Mesodermal cell (in vitro differentiated cells): ENCODE data around the gene PLEKHM3.

Source experiments
- H3K27ac ChIP-seq: 2 replicates; pipeline ENCODE4 v1.7.0; 2013; ENCODE audit warnings: mild to moderate bottlenecking, low read depth, low read length, moderate library complexity; ENCODE audit not compliant: severe bottlenecking
- H3K36me3 ChIP-seq: 2 replicates; pipeline ENCODE4 v1.7.1; 2013; ENCODE audit warnings: mild to moderate bottlenecking, low read length, moderate library complexity; ENCODE audit not compliant: control insufficient read depth, insufficient read depth
- H3K4me1 ChIP-seq: one replicate; pipeline ENCODE4 v1.7.1; 2013; ENCODE audit warnings: mild to moderate bottlenecking, low read length; ENCODE audit not compliant: insufficient read depth, control insufficient read depth, poor library complexity, severe bottlenecking
- H3K4me3 ChIP-seq: 2 replicates; pipeline ENCODE4 v1.7.0; 2013; ENCODE audit warnings: low read length, control low read depth, mild to moderate bottlenecking; ENCODE audit not compliant: insufficient read depth, poor library complexity, severe bottlenecking; ENCODE audit errors: extremely low read depth
- H3K9me3 ChIP-seq: 2 replicates; pipeline ENCODE4 v1.7.1; 2013; ENCODE audit warnings: mild to moderate bottlenecking, low read length, moderate library complexity; ENCODE audit not compliant: control insufficient read depth
- WGBS, 2 experiments: methylation state at CpG; one replicate each; pipeline ENCODE4 v1.1.5; 2013; ENCODE audit warnings: missing lambda C conversion rate in 2 of 2; ENCODE audit not compliant: insufficient coverage in 2 of 2; 5-methylcytosine and 5-hydroxymethylcytosine counted together

Gene PLEKHM3

GRCh38 chr2:207787017-207787416 lies 238.3 kb downstream of the PLEKHM3 start:
- no peaks in the 10 kb centered on the region for H3K36me3 ChIP-seq
- H3K4me1 ChIP-seq = no peaks in the 10 kb centered on the region
- no peak overlapping the region for H3K4me3 ChIP-seq
- H3K27ac ChIP-seq = no peak overlapping the region
- no CpG with 5 or more reads among the region's 3 CpGs for WGBS, 2 experiments
- H3K9me3 ChIP-seq = no peaks in the 10 kb centered on the region

GRCh38 chr2:207784898-207785297 lies 240.4 kb downstream of the PLEKHM3 start:
- H3K4me3 ChIP-seq = no peak overlapping the region
- H3K27ac ChIP-seq = no peak overlapping the region

GRCh38 chr2:207783514-207783913 lies 241.8 kb downstream of the PLEKHM3 start:
- H3K4me1 ChIP-seq = no peaks in the 10 kb centered on the region
- H3K36me3 ChIP-seq = no peaks in the 10 kb centered on the region
- WGBS, 2 experiments = no CpG with 5 or more reads among the region's 2 CpGs
- H3K4me3 ChIP-seq = no peak overlapping the region
- H3K27ac ChIP-seq = no peak overlapping the region
- H3K9me3 ChIP-seq = no peaks in the 10 kb centered on the region

More at GRCh38 chr2:207784898-207785297, 240.4 kb downstream of the PLEKHM3 start:
- no peaks in the 10 kb centered on the region for H3K36me3 ChIP-seq
- WGBS, 2 experiments = 94 to 98% methylated on average over 5 of the region's 5 CpGs
- H3K9me3 ChIP-seq = no peaks in the 10 kb centered on the region
- H3K4me1 ChIP-seq = no peaks in the 10 kb centered on the region

- H3K9me3 ChIP-seq = no peaks in the 10 kb centered on the region
- H3K4me3 ChIP-seq = no peak overlapping the region
- no peaks in the 10 kb centered on the region for H3K4me1 ChIP-seq
- H3K27ac ChIP-seq = no peak overlapping the region
- H3K36me3 ChIP-seq = no peaks in the 10 kb centered on the region
- 88 to 91% methylated on average over 8 to 10 of the region's 10 CpGs for WGBS, 2 experiments
These were observed 242.9 kb downstream of the PLEKHM3 start for GRCh38 chr2:207782238-207783030.

GRCh38 chr2:207779523-207779922 lies 245.8 kb downstream of the PLEKHM3 start:
- no peak overlapping the region for H3K4me3 ChIP-seq
- H3K4me1 ChIP-seq = no peaks in the 10 kb centered on the region
- H3K9me3 ChIP-seq = no peaks in the 10 kb centered on the region
- WGBS, 2 experiments = 83 to 85% methylated on average over 6 to 7 of the region's 11 CpGs
- no peak overlapping the region for H3K27ac ChIP-seq
- H3K36me3 ChIP-seq = no peaks in the 10 kb centered on the region

GRCh38 chr2:207778298-207778882 lies 246.9 kb downstream of the PLEKHM3 start:
- Histone ChIP-seq H3K4me3 (no peak overlapping the region), H3K4me1 (no peaks in the 10 kb centered on the region), H3K9me3 (no peaks in the 10 kb centered on the region), H3K36me3 (no peaks in the 10 kb centered on the region), H3K27ac (no peak overlapping the region)
- 0% methylated on average over 1 of the region's 4 CpGs for WGBS, 2 experiments

GRCh38 chr2:207777124-207777523 lies 248.2 kb downstream of the PLEKHM3 start:
- Histone ChIP-seq H3K36me3 (no peaks in the 10 kb centered on the region), H3K27ac (no peak overlapping the region), H3K4me1 (no peaks in the 10 kb centered on the region), H3K9me3 (no peaks in the 10 kb centered on the region), H3K4me3 (no peak overlapping the region)
- WGBS, 2 experiments = 91 to 98% methylated on average over 5 of the region's 6 CpGs

- WGBS, 2 experiments = 83 to 95% methylated on average over 1 to 3 of the region's 3 CpGs
These were observed 249.9 kb downstream of the PLEKHM3 start for GRCh38 chr2:207775473-207775872.

GRCh38 chr2:207772844-207773205 lies 252.5 kb downstream of the PLEKHM3 start:
- peaks cover 8% of the 10 kb centered on the region for H3K4me1 ChIP-seq
- no peak overlapping the region for H3K4me3 ChIP-seq
- no peaks in the 10 kb centered on the region for H3K36me3 ChIP-seq
- 86 to 97% methylated on average over 12 of the region's 13 CpGs for WGBS, 2 experiments
- H3K27ac ChIP-seq = no peak overlapping the region
- H3K9me3 ChIP-seq = no peaks in the 10 kb centered on the region

More at GRCh38 chr2:207775473-207775872, 249.9 kb downstream of the PLEKHM3 start:
- no peak overlapping the region for H3K4me3 ChIP-seq
- no peak overlapping the region for H3K27ac ChIP-seq
- H3K4me1 ChIP-seq = peaks cover 4% of the 10 kb centered on the region
- H3K36me3 ChIP-seq = no peaks in the 10 kb centered on the region
- H3K9me3 ChIP-seq = no peaks in the 10 kb centered on the region

GRCh38 chr2:207772081-207772843 lies 253.1 kb downstream of the PLEKHM3 start:
- Histone ChIP-seq H3K36me3 (no peaks in the 10 kb centered on the region), H3K27ac (no peak overlapping the region), H3K9me3 (no peaks in the 10 kb centered on the region), H3K4me1 (peaks cover 8% of the 10 kb centered on the region), H3K4me3 (no peak overlapping the region)
- WGBS, 2 experiments = 80 to 100% methylated on average over 5 to 6 of the region's 13 CpGs
